Stimulated activated naive CD8-positive, alpha-beta T cell treated with anti-CD3 and anti-CD28 coated beads, Interleukin-15, amount 100 ng/mL, for 72 hours (primary cell): ENCODE measurements around the gene LRRC73.

Source experiments
- ATAC-seq: fragments of 150-1000 bp; cut with Tn5 transposase; 2 replicates; pipeline ENCODE4 v1.10.0; 2021; ENCODE audit warnings: mild to moderate bottlenecking, moderate library complexity
- DNase-seq, 2 donors: peaks; one replicate each; pipeline ENCODE4 v3.0.0; 2021 to 2022
- H3K27ac Mint-ChIP-seq, 2 donors: one replicate each; pipeline ENCODE4 v1.8.0; 2022; ENCODE audit warnings: mild to moderate bottlenecking in 2 of 2, mixed read lengths in 2 of 2, moderate library complexity in 2 of 2
- H3K27me3 Mint-ChIP-seq: one replicate; pipeline ENCODE4 v1.8.0; 2022; ENCODE audit warnings: mixed read lengths
- H3K4me1 Mint-ChIP-seq: one replicate; pipeline ENCODE4 v1.8.0; 2022; ENCODE audit warnings: mild to moderate bottlenecking, mixed read lengths
- H3K4me3 Mint-ChIP-seq, 2 donors: one replicate each; pipeline ENCODE4 v1.8.0; 2022; ENCODE audit warnings: mild to moderate bottlenecking in 2 of 2, mixed read lengths in 2 of 2, moderate library complexity in 1 of 2
- H3K9me3 Mint-ChIP-seq, 2 donors: one replicate each; pipeline ENCODE4 v1.8.0; 2022; ENCODE audit warnings: mixed read lengths in 2 of 2

LRRC73 gene

GRCh38 chr6:43489277-43490072 lies 20.7 kb downstream of the LRRC73 start:
- Mint-ChIP-seq H3K4me1 (peaks cover 28% of the 10 kb centered on the region), H3K27ac (peak overlapping the region in 1 of 2 donors; percentile 88), H3K27me3 (no peaks in the 10 kb centered on the region), H3K9me3 (no peaks in the 10 kb centered on the region), H3K4me3 (no peak overlapping the region)
- DNase-seq (no peak), ATAC-seq (no peak)

DNA sequence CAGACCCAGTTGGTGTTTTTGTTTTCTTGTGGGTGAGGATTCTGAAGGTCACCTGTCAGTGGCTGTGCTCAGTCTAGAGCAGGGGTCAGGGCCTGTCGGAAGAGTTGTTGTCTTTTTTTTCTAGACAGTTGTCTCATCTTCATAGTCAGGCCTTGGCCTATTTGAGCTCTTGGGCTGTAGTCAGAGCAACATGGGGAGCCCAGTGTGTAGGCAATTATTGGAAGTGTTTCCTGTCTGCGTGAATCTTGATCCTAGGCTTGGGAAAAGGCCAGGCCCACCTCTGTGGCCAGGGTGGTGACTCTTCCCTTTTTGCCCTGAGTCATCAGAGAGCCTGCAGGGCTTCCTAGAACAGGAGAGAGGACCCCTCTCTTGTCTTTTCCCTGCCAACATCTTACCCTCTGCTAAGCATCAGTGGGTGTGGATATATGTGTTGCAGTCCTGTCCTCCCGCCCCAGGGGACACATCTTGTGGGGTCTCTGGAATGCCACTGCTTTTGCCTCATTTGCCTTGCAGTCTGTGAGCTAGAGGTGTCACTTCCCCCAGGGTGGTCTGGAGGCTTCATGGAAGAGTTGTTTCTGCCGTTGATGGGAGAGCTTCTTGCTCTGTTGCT lies 21.4 kb downstream of the LRRC73 start:
- H3K4me1 Mint-ChIP-seq: peaks cover 21% of the 10 kb centered on the region
- H3K27ac Mint-ChIP-seq: peak overlapping the region in 1 of 2 donors; percentile 88
- ATAC-seq (no peak), DNase-seq (no peak)
- H3K9me3 Mint-ChIP-seq: no peaks in the 10 kb centered on the region
- no peak overlapping the region for H3K4me3 Mint-ChIP-seq
- no peaks in the 10 kb centered on the region for H3K27me3 Mint-ChIP-seq

GRCh38 chr6:43481591-43482236 lies 28.4 kb downstream of the LRRC73 start:
- ATAC-seq: peak; percentile 40
- H3K9me3 Mint-ChIP-seq: no peaks in the 10 kb centered on the region
- H3K4me1 Mint-ChIP-seq: peaks cover 52% of the 10 kb centered on the region
- H3K4me3 Mint-ChIP-seq: peak overlapping the region in 1 of 2 donors; percentile 18
- H3K27me3 Mint-ChIP-seq: no peaks in the 10 kb centered on the region
- H3K27ac Mint-ChIP-seq: peak overlapping the region in 1 of 2 donors; percentile 42
- no peak for DNase-seq

GRCh38 chr6:43481075-43481474 lies 29.1 kb downstream of the LRRC73 start:
- Mint-ChIP-seq H3K4me1 (peaks cover 56% of the 10 kb centered on the region), H3K4me3 (no peak overlapping the region), H3K27me3 (no peaks in the 10 kb centered on the region), H3K9me3 (no peaks in the 10 kb centered on the region), H3K27ac (peak overlapping the region in 1 of 2 donors; percentile 54)
- ATAC-seq: peak; percentile 50
- peak in 1 of 2 donors; percentile 33 for DNase-seq

GRCh38 chr6:43478008-43478372 lies 32.2 kb downstream of the LRRC73 start:
- Mint-ChIP-seq H3K4me1 (peaks cover 50% of the 10 kb centered on the region), H3K27me3 (no peaks in the 10 kb centered on the region), H3K9me3 (no peaks in the 10 kb centered on the region), H3K27ac (peak overlapping the region; percentile 99 to 100), H3K4me3 (peak overlapping the region; percentile 96 to 100)
- peak; percentile 4 for ATAC-seq
- peak; percentile 8 to 12 for DNase-seq

GRCh38 chr6:43477235-43478007 lies 32.7 kb downstream of the LRRC73 start, which contains the start of gene TJAP1:
Gene TJAP1, plus strand, starts transcription at chr6:43477570. Its CDS starts 21,432 bp downstream, at chr6:43499002.
- Mint-ChIP-seq H3K4me1 (peaks cover 48% of the 10 kb centered on the region), H3K27ac (peak within 1 kb of the TSS; percentile 99 to 100), H3K9me3 (no peaks in the 10 kb centered on the region), H3K4me3 (peak within 1 kb of the TSS; percentile 96 to 100), H3K27me3 (no peaks in the 10 kb centered on the region)
- peak; percentile 93 to 94 for DNase-seq
- ATAC-seq: peak; percentile 99

- H3K4me1 Mint-ChIP-seq: peaks cover 42% of the 10 kb centered on the region
- no peaks in the 10 kb centered on the region for H3K9me3 Mint-ChIP-seq
- H3K27me3 Mint-ChIP-seq: no peaks in the 10 kb centered on the region
- DNase-seq: no peak
- peak; percentile 47 for ATAC-seq
- H3K4me3 Mint-ChIP-seq: peak overlapping the region; percentile 96 to 100
- H3K27ac Mint-ChIP-seq: peak overlapping the region; percentile 99 to 100
These were observed 33.4 kb downstream of the LRRC73 start for GRCh38 chr6:43476746-43477145.

DNA sequence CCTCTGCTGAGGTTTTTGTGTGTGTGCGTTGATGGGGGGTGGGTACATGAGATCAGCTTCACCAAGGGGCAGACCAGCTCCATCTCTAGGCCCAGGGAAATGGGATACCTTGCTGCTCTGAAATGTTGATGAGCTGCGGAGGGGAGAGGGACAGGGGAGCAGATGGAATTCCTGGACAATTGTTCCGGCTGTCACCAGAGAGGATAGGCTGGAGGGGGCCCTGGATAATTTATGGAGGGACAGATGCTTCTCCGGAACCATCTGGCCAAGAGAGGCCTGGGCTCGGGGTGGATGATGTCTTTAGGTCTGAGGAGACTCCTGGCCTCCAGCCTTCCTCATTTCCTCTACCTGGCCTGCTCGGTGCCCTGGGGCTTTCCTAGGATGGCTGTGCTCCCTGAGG lies 34.6 kb downstream of the LRRC73 start:
- ATAC-seq: no peak
- H3K4me3 Mint-ChIP-seq: no peak overlapping the region
- no peak overlapping the region for H3K27ac Mint-ChIP-seq
- peaks cover 10% of the 10 kb centered on the region for H3K27me3 Mint-ChIP-seq
- peaks cover 32% of the 10 kb centered on the region for H3K4me1 Mint-ChIP-seq
- DNase-seq: no peak
- no peaks in the 10 kb centered on the region for H3K9me3 Mint-ChIP-seq

GRCh38 chr6:43472515-43472914 lies 37.6 kb downstream of the LRRC73 start:
- Mint-ChIP-seq H3K4me3 (no peak overlapping the region), H3K27me3 (peaks cover 16% of the 10 kb centered on the region), H3K4me1 (peaks cover 12% of the 10 kb centered on the region), H3K9me3 (no peaks in the 10 kb centered on the region), H3K27ac (no peak overlapping the region)
- ATAC-seq (no peak), DNase-seq (no peak)

DNA sequence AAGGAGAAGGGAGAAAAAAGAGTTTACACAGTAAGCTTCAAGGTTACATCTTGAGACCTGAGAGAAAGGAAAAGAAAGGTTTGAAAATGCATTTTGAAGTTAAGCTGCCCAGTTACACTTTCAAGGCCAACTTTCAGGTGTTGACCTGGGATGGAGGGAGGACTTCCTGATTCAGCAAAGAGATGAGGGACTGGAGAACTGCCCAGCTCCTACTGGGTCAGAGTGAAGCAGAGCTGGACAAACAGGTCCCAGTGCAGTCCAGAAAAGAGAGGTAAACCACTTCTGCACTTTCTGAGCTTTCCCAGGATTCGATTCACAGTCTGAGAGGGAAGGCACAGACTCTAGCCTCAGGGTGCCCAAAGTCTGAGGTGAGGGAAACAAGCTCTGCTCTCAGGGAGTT lies 38.7 kb downstream of the LRRC73 start:
- no peak for ATAC-seq
- DNase-seq: no peak
- H3K4me1 Mint-ChIP-seq: peaks cover under 1% of the 10 kb centered on the region
- no peak overlapping the region for H3K27ac Mint-ChIP-seq
- no peaks in the 10 kb centered on the region for H3K9me3 Mint-ChIP-seq
- H3K27me3 Mint-ChIP-seq: peaks cover 27% of the 10 kb centered on the region
- no peak overlapping the region for H3K4me3 Mint-ChIP-seq

DNA sequence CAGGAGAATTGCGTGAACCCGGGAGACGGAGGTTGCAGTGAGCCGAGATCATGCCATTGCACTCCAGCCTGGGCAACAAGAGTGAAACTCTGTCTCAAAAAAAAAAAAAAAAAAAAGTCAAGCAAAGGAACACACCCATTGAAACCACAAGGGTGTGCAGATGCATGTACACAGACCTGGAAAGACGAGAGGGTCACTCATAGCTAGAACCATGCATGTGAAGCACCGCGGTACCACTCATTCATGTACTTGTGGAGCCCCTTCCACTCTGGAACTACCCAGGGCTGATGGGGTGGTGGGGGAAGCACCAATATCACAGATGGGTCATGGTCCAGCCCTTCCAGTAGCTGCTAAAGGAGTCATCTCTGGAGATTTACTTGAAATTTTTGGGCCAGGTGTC lies 40.2 kb downstream of the LRRC73 start:
- H3K4me1 Mint-ChIP-seq: no peaks in the 10 kb centered on the region
- H3K27me3 Mint-ChIP-seq: peaks cover 28% of the 10 kb centered on the region
- no peak overlapping the region for H3K4me3 Mint-ChIP-seq
- ATAC-seq (no peak), DNase-seq (no peak)
- H3K27ac Mint-ChIP-seq: no peak overlapping the region
- H3K9me3 Mint-ChIP-seq: no peaks in the 10 kb centered on the region

GRCh38 chr6:43468748-43469681 lies 41.1 kb downstream of the LRRC73 start:
- no peak for ATAC-seq
- Mint-ChIP-seq H3K4me1 (no peaks in the 10 kb centered on the region), H3K9me3 (no peaks in the 10 kb centered on the region), H3K27ac (no peak overlapping the region), H3K27me3 (peaks cover 28% of the 10 kb centered on the region), H3K4me3 (no peak overlapping the region)
- DNase-seq: no peak

GRCh38 chr6:43468240-43468639 lies 41.9 kb downstream of the LRRC73 start:
- H3K9me3 Mint-ChIP-seq: no peaks in the 10 kb centered on the region
- H3K4me1 Mint-ChIP-seq: no peaks in the 10 kb centered on the region
- H3K4me3 Mint-ChIP-seq: no peak overlapping the region
- no peak overlapping the region for H3K27ac Mint-ChIP-seq
- ATAC-seq (no peak), DNase-seq (no peak)
- peaks cover 32% of the 10 kb centered on the region for H3K27me3 Mint-ChIP-seq

DNA sequence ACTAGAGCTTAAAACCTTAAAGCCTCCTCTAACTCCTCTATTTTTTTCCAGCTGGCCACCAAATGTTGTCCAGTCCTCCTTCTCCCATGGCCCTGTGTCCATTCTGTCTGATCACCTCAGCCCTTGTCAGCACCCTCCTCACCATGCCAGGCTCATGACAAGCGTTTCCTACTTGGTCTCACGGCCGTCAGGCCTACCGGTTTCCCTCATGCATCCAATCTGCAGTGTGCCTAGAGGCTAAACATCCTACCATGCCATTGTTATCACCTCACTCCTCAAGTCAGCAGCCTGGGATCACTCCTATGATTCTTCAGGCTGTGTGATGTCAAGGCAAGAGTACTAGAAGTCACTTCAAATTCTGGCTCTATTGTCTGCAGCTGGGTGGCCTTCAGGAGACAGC lies 42.4 kb downstream of the LRRC73 start:
- no peak overlapping the region for H3K4me3 Mint-ChIP-seq
- no peaks in the 10 kb centered on the region for H3K9me3 Mint-ChIP-seq
- peaks cover 36% of the 10 kb centered on the region for H3K27me3 Mint-ChIP-seq
- no peak for DNase-seq
- no peak for ATAC-seq
- H3K4me1 Mint-ChIP-seq: no peaks in the 10 kb centered on the region
- H3K27ac Mint-ChIP-seq: peak overlapping the region in 1 of 2 donors; percentile 7
